NT2/D1 (cell line): ENCODE data around the gene KCNG4.

Experiments
- SUZ12 ChIP-seq: IDR thresholded peaks from 2 replicates; pipeline ENCODE4 v1.6.1; 2011; ENCODE audit not compliant: insufficient read length, insufficient read depth; ENCODE audit errors: extremely low read depth
- YY1 ChIP-seq: IDR thresholded peaks from 2 replicates; pipeline ENCODE4 v1.6.1; 2011; ENCODE audit not compliant: insufficient read length, insufficient read depth
- ZNF274 ChIP-seq: IDR thresholded peaks from 2 replicates; pipeline ENCODE4 v1.6.1; 2011; ENCODE audit warnings: mild to moderate bottlenecking, low read depth, low read length

GRCh38 chr16:84239141-84239769, 557 bp downstream of the KCNG4 start:
- TF ChIP-seq YY1, result no peak
- TF ChIP-seq SUZ12, result no peak
- TF ChIP-seq ZNF274, result no peak
